ENCODE data around the gene KLHL25.

KLHL25 gene

GRCh38 chr15:85710340-85710842 lies 84.3 kb downstream of the KLHL25 start:
- DNase-seq (ENCODE audit: low spot score): no peak

All from iPS-NIHi11 (cell line).